Measurements from ENCODE around the gene PGAM2. TPM values are rescaled to one million over a fixed set of nuclear protein-coding genes. Genes with fewer than 3 reads are reported as not detected.

PGAM2 gene
- total RNA-seq, 1 donor from 2014 or later = not detected

- no peak for DNase-seq (ENCODE audit: low spot score)
These were observed 1.9 kb upstream of the PGAM2 start for GRCh38 chr7:44067064-44067951.

DNA sequence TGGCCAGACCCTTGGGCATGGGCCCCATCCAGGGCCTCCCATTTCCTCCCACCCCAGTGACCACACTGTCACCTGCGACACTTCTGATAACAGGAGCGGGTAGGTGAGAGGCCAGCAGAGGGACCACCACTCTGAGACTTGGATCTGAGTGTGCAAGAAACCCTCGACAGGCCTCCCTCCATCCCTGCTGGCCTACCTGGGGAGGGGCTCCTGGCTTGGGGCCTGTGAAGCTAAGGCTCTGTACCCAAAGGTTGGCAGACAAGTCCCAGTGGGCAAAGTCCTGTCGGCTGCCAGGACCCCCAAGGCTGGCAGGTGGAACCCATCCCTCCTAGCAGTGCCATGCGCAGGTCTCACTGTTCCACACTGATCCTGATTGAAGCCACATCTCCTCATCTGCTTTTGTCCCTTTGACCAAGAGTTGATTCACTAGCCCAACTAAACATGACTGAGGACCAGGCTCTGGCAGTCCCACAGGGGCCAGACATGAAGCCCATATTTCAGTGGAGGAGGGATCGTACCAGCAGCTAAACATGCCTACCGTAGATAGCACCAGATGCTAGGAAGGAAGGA, 1.2 kb upstream of the PGAM2 start:
- no peak for DNase-seq (ENCODE audit: low spot score)

More at GRCh38 chr7:44067064-44067951, 1.9 kb upstream of the PGAM2 start:
- no peak for ATAC-seq

GRCh38 chr7:44066111-44066460, 719 bp upstream of the PGAM2 start:
- no peak for DNase-seq (ENCODE audit: low spot score)
- ATAC-seq = no peak

More for the DNA sequence above, 1.2 kb upstream of the PGAM2 start:
- ATAC-seq = no peak

DNA sequence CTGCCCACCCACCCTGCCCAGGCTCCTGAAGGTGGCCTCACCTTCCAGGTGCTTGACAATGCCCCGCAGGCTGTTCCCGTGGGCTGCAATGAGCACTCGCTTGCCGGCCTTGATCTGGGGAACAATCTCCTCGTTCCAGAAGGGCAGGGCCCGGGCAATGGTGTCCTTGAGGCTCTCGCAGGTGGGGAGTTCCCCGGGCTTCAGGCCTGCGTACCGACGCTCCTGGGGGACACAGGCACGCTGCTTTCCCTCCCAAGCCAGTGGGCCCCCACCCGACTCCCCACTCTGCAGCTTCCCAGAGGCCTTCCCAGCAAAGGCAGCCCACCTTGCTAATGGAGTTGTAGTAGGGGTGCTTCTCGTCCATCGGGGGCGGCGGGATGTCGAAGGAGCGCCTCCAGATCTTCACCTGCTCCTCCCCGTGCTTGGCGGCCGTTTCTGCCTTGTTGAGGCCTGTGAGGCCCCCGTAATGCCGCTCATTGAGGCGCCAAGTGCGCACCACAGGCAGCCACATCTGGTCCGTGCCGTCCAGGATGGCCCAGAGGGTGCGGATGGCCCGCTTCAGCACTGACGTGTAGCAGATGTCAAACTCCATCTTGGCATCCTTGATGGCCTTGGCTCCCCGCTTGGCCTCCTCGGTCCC, 456 bp downstream of the PGAM2 start:
- DNase-seq (ENCODE audit: low spot score) (no peak), ATAC-seq (no peak)

DNA sequence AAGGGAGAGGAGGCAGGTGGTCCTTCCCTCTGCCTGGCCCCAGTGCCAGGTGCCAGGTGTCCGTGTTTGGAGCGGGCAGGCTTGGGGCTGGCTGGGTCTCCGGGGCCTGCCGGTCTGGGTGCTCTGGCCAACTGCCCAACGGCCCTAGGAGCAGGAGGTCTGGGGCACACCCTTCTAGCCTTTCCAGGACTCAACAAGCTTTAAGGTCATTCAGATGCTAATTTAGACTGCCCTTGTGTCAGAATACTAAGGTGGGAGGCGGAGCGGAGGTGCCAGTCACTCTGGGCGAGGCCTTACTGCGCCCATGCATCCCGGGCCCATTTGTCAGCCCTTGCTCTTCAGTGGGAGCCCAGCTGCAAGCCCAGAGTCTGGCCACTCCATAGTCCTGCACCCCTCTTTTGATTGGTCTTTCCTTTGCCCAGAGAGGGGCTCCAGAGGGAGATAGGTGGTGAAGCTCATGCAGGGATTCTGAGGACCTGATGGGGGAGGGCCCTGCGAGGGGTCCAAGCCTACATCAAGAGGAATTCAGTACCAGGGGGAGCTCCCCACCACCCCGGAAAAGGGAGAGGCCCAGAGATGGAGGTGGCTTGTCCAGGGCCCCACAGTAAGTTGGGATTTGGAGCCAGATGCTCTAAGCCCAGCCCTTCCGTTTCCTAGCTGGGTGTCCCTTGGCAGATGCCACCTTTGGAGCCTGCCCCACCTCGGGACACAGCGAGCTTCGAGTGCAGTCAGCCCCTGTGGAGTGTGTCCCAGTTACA, 1.3 kb downstream of the PGAM2 start:
- ATAC-seq = no peak
- DNase-seq (ENCODE audit: low spot score) = no peak

GRCh38 chr7:44063547-44063893, 1.8 kb downstream of the PGAM2 start:
- no peak for ATAC-seq
- DNase-seq (ENCODE audit: low spot score) = no peak

GRCh38 chr7:44062903-44063295, 2.5 kb downstream of the PGAM2 start:
- peak; percentile 80 for DNase-seq (ENCODE audit: low spot score)
- peak; percentile 79 for ATAC-seq

GRCh38 chr7:44062180-44062902, 3.0 kb downstream of the PGAM2 start:
- ATAC-seq = peak; percentile 6

DNA sequence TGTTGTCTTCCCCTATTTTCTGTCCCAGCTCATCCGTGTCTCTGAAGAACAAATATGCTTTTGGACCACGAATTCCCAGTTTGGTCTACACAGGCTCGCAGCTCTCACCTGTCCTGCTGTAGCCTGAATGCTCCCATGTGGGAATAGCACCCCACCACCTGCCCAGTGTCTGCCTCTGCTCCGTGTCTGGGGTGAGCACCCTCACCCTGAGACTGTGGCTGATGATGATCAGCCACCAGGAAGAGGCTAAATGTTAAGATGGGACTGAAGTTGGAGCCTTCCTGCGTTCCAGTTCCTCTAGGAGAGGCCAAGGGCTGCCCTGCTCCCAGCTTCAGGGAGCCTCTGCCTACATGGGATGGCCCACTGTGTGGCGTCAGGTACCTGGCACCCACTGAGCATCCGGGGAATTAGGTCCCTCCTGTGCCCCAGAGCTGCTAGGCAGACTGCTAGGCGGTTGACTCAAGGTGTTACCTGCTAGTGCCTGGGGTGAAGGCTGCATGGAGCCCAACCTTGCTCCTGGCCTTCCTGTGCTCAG, 3.7 kb downstream of the PGAM2 start:
- no peak for ATAC-seq
- DNase-seq (ENCODE audit: low spot score) = no peak

More at GRCh38 chr7:44062180-44062902, 3.0 kb downstream of the PGAM2 start:
- DNase-seq (ENCODE audit: low spot score) = no peak

GRCh38 chr7:44060948-44061644, 4.3 kb downstream of the PGAM2 start:
- no peak for DNase-seq (ENCODE audit: low spot score)

GRCh38 chr7:44060091-44060947, 5.0 kb downstream of the PGAM2 start:
- peak; percentile 41 for DNase-seq (ENCODE audit: low spot score)
- no peak for ATAC-seq

More at GRCh38 chr7:44060948-44061644, 4.3 kb downstream of the PGAM2 start:
- no peak for ATAC-seq

- DNase-seq (ENCODE audit: low spot score) (peak; percentile 42), ATAC-seq (no peak)
These were observed 5.9 kb downstream of the PGAM2 start for GRCh38 chr7:44059219-44060090.

DNA sequence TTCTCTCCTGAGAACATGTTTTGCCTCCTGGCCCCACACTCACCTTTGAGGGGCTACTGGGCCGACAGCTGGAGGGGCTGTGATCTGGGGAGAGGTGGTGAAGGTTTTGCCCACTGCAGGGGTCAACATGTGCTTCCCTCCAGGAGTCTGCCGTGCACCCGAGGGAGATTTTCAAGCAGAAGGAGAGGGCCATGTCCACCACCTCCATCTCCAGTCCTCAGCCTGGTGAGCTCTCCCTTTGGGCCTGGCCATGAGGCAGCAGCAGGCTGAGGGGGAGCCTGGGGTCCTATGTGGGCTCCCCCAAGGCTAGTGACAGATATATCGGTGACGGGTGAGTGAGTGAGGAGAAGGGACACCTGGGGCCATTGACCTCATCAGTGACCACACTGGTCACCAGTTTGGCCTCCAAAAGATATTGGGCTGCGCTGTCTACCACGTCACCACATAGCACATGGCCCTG, 6.6 kb downstream of the PGAM2 start:
- DNase-seq (ENCODE audit: low spot score) (peak; percentile 37), ATAC-seq (no peak)

GRCh38 chr7:44057849-44058758, 7.3 kb downstream of the PGAM2 start:
- DNase-seq (ENCODE audit: low spot score) (peak; percentile 39), ATAC-seq (no peak)

GRCh38 chr7:44057181-44057848, 8.1 kb downstream of the PGAM2 start:
- DNase-seq (ENCODE audit: low spot score) = peak; percentile 39
- no peak for ATAC-seq

GRCh38 chr7:44056681-44057080, 8.7 kb downstream of the PGAM2 start:
- no peak for ATAC-seq
- peak; percentile 39 for DNase-seq (ENCODE audit: low spot score)

Measured in left lobe of liver (tissue), 2 donors.